HL-60 (cell line): ENCODE data around the gene ATG10.

ENCODE experiments used
- GABPA ChIP-seq: IDR thresholded peaks from 2 replicates; pipeline ENCODE4 v1.6.1; 2012; ENCODE audit warnings: low read depth
- POLR2AphosphoS5 ChIP-seq: IDR thresholded peaks from 2 replicates; pipeline ENCODE4 v1.6.1; 2012; ENCODE audit warnings: low read depth
- TF ChIP-seq, protein P1 (sequence below): IDR thresholded peaks from one replicate; pipeline ENCODE4 v1.5.1; 2011; ENCODE audit warnings: low read length, control low read depth, inconsistent platforms; ENCODE audit not compliant: insufficient read depth
- TF ChIP-seq, protein P2 (sequence below): IDR thresholded peaks from 2 replicates; pipeline ENCODE4 v1.6.1; 2012; ENCODE audit warnings: low read depth; ENCODE audit not compliant: insufficient replicate concordance

DNA sequence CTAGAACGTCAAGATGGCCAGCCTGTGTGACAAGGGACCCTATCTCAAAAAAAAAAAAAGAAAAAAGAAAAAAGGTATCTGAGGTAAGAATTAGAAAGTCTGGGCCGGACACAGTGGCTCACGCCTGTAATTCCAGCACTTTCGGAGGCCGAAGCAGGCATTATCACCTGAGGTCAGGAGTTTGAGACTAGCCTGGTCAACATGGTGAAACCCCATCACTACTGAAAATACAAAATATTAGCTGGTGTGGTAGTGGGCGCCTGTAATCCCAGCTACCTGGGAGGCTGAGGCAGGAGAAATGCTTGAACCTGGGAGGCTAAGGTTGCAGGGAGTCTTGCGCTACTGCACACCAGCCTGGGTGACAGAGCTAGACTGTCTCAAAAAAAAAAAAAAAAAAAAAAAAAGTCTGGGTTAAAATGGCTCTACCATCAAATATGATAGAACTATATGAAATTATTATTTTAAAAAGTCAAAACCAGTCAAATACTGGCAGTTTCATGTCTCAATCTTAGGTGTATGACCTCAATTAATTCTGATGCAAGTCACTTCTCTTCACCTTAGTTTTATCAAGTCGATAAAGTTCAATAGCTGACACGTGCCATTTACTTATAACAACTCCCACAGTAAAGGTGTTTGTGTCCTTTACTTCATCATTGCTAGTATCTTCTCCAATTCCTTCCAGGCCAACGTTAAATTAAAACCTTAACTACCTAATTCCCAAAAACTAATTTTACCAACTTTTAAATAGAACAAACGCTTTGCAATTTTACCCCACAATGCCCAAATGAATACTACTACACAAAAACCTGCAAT, 305.2 kb downstream of the ATG10 start:
- TF ChIP-seq, protein P1, sequence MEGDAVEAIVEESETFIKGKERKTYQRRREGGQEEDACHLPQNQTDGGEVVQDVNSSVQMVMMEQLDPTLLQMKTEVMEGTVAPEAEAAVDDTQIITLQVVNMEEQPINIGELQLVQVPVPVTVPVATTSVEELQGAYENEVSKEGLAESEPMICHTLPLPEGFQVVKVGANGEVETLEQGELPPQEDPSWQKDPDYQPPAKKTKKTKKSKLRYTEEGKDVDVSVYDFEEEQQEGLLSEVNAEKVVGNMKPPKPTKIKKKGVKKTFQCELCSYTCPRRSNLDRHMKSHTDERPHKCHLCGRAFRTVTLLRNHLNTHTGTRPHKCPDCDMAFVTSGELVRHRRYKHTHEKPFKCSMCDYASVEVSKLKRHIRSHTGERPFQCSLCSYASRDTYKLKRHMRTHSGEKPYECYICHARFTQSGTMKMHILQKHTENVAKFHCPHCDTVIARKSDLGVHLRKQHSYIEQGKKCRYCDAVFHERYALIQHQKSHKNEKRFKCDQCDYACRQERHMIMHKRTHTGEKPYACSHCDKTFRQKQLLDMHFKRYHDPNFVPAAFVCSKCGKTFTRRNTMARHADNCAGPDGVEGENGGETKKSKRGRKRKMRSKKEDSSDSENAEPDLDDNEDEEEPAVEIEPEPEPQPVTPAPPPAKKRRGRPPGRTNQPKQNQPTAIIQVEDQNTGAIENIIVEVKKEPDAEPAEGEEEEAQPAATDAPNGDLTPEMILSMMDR = no peak
- no peak for TF ChIP-seq POLR2AphosphoS5
- TF ChIP-seq, protein P2, sequence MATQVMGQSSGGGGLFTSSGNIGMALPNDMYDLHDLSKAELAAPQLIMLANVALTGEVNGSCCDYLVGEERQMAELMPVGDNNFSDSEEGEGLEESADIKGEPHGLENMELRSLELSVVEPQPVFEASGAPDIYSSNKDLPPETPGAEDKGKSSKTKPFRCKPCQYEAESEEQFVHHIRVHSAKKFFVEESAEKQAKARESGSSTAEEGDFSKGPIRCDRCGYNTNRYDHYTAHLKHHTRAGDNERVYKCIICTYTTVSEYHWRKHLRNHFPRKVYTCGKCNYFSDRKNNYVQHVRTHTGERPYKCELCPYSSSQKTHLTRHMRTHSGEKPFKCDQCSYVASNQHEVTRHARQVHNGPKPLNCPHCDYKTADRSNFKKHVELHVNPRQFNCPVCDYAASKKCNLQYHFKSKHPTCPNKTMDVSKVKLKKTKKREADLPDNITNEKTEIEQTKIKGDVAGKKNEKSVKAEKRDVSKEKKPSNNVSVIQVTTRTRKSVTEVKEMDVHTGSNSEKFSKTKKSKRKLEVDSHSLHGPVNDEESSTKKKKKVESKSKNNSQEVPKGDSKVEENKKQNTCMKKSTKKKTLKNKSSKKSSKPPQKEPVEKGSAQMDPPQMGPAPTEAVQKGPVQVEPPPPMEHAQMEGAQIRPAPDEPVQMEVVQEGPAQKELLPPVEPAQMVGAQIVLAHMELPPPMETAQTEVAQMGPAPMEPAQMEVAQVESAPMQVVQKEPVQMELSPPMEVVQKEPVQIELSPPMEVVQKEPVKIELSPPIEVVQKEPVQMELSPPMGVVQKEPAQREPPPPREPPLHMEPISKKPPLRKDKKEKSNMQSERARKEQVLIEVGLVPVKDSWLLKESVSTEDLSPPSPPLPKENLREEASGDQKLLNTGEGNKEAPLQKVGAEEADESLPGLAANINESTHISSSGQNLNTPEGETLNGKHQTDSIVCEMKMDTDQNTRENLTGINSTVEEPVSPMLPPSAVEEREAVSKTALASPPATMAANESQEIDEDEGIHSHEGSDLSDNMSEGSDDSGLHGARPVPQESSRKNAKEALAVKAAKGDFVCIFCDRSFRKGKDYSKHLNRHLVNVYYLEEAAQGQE = no peak
- TF ChIP-seq GABPA = no peak
